DOHH2 (cell line): ENCODE data around the gene C16orf90.

Source experiments
- CTCF ChIP-seq: fragments of 200-600 bp; sonication (generic); IDR thresholded peaks from one replicate; pipeline ENCODE4 v1.5.1; 2014; ENCODE audit warnings: antibody characterized with exemption, mild to moderate bottlenecking, low read depth, low read length; ENCODE audit not compliant: poor library complexity, severe bottlenecking
- EZH2phosphoT487 ChIP-seq: fragments of 200-600 bp; sonication (generic); IDR thresholded peaks from 2 replicates; pipeline ENCODE4 v1.6.1; 2017; ENCODE audit warnings: borderline replicate concordance, mild to moderate bottlenecking, antibody characterized with exemption, low read length, moderate library complexity, mixed read lengths

GRCh38 chr16:3496386-3496785 lies 1.1 kb upstream of the C16orf90 start:
- TF ChIP-seq CTCF (no peak), EZH2phosphoT487 (no peak)
